Astrocyte of the cerebellum (primary cell): ENCODE data around the gene HLA-DPB1.

ENCODE experiments used
- DNase-seq: peaks from one replicate; pipeline ENCODE4 v3.0.0-alpha.2; 2011; ENCODE audit warnings: low read depth
- H3K4me3 ChIP-seq: 2 replicates; pipeline ENCODE4 v1.5.1; 2011; ENCODE audit warnings: mild to moderate bottlenecking, low read depth, low read length, moderate library complexity
- in situ Hi-C: cut with HindIII; loops from 2 replicates; pipeline ENCODE4 v1.10.0; 2017; ENCODE audit warnings: low sequenced_read_pairs
- TF ChIP-seq, protein P1 (sequence below): IDR thresholded peaks from 2 replicates; pipeline ENCODE4 v1.5.1; 2012; ENCODE audit warnings: low read length, low read depth, moderate library complexity, mild to moderate bottlenecking; ENCODE audit errors: missing control alignments

HLA-DPB1 gene

DNA sequence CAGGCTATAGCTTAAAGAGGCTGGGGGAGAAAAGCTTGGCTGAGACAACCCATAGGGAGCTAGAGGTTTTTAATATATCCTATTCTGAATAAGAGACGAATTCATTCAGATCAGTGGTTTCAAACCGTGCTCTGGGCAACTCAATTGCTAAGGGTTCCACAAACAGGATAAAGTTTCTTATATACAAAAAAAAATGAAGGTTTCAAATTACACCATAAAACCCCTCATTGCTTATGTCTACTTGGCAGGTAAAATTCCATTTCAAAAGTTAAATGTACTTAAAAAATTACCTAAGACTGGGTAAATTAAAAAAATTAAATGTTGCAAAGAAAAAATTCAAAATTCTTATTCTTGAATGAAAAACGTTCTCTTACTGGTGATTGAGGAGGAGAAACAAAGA lies 2.7 kb downstream of the HLA-DPB1 start:
- TF ChIP-seq, protein P1, sequence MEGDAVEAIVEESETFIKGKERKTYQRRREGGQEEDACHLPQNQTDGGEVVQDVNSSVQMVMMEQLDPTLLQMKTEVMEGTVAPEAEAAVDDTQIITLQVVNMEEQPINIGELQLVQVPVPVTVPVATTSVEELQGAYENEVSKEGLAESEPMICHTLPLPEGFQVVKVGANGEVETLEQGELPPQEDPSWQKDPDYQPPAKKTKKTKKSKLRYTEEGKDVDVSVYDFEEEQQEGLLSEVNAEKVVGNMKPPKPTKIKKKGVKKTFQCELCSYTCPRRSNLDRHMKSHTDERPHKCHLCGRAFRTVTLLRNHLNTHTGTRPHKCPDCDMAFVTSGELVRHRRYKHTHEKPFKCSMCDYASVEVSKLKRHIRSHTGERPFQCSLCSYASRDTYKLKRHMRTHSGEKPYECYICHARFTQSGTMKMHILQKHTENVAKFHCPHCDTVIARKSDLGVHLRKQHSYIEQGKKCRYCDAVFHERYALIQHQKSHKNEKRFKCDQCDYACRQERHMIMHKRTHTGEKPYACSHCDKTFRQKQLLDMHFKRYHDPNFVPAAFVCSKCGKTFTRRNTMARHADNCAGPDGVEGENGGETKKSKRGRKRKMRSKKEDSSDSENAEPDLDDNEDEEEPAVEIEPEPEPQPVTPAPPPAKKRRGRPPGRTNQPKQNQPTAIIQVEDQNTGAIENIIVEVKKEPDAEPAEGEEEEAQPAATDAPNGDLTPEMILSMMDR = no peak
- in situ Hi-C loops = no loop called here
- no peak overlapping the region for H3K4me3 ChIP-seq

DNA sequence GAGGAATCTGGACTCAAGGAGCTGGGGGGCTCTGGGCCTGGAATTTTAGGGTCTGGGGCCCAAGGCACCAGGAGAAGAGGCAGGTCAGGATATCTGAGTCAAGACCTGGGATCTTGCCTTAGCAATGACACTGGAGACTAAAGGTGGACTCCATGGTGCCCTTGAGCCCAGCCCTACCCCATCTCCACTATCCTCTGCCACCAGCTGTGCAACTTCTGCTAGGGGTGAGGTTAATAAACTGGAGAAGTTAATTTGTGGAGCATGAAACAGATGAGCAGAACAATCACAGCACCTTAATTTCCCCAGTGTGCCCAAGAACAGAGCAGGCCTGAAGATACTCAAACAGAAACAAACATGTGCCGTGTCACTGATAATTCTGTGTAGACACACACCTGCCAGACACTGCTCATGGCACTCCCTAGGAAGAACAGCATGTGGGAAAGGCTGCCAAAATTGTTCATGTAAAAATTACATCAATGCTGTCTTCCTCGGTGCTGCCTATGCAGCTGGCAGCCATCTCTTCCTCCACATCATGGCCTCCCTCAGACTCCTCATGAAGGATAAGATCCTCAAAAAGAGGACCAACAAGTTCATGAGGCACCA lies 3.2 kb downstream of the HLA-DPB1 start:
- no peak overlapping the region for H3K4me3 ChIP-seq
- TF ChIP-seq, protein P1 = no peak
- in situ Hi-C loops = no loop called here
- no peak for DNase-seq

More for the DNA sequence above, 2.7 kb downstream of the HLA-DPB1 start:
- DNase-seq = no peak

DNA sequence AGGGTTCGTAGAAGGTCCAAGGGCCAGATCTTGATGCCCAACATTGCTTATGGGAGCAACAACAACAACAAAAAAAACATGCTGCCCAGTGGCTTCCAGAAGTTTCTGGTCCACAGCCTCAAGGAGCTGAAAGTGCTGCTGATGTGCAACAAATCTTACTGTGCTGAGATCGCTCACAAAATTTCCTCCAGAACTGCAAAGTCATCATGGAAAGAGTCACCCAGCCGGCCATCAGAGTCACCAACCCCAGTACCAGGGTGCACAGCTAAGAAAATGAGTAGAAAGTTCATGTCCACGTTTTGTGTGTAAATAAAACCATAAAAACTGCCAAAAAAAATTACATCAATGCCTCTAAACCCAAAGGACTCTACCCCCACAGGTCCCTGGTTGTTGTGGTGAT lies 3.8 kb downstream of the HLA-DPB1 start:
- no peak overlapping the region for H3K4me3 ChIP-seq
- TF ChIP-seq, protein P1 = no peak
- in situ Hi-C loops = no loop called here
- no peak for DNase-seq

DNA sequence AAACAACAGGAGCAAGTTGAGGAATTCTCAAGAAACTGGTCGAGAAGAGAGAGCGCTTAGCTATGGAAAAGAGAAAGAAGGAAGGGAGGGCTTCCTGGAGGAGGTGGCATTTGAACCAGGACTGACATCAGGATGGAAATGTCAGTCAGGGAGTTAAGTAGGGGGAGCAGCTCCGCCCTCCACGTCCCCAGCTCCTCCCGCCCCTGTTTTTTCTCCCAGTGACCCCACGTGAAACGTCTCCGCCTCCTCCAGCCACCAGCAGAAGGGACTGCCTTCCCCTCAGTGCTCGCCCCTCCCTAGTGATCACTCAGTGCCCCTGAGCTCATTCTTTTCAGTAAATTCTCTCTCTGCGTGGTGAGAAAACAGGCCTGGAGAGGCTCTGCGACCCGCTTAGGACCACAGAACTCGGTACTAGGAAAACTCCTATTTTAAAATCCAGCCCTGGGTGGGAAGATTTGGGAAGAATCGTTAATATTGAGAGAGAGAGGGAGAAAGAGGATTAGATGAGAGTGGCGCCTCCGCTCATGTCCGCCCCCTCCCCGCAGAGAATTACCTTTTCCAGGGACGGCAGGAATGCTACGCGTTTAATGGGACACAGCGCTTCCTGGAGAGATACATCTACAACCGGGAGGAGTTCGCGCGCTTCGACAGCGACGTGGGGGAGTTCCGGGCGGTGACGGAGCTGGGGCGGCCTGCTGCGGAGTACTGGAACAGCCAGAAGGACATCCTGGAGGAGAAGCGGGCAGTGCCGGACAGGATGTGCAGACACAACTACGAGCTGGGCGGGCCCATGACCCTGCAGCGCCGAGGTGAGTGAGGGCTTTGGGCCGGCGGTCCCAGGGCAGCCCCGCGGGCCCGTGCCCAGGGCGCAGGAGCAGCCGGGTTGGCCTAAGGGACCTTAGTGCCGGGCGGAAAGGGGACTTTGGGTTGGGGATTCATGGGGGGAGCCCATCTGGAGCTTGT lies 4.6 kb downstream of the HLA-DPB1 start:
- no peak for DNase-seq
- TF ChIP-seq, protein P1 = no peak
- in situ Hi-C loops = no loop called here
- H3K4me3 ChIP-seq = no peak overlapping the region

DNA sequence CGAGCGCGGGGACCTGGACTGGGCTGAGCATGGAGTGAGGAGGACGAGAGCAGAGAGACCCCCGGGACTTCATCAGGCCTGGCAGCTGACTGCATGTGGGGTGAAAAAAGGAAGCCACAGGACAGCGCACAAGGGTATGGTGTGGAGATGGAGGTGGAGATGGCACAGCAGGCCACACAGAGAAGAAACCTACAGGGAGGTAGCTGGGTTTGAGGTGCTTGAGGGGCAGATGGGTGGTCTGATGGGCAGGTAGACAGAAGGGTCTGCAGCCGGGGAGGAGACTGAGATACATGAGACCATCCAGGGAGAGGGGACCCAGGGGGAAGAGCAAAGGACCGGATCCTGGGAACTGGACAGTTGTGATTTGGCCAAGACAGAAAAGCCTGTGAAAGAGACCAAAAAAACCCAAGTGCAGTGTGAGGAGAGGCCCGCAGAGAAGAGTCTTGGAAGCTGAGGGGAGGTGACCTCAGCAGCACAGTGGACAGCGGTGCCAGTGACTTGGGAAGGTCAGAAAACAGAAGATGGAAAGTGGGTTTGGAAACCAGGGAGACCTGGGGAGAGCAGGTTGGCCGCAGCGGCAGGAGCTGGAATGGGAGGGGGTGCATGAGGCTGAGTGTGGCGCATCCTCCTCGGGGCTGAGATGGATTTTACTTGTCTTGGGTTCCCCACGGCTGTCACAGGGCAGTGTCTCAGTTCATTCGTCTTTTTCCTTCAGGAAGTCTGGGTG lies 5.5 kb downstream of the HLA-DPB1 start:
- H3K4me3 ChIP-seq = no peak overlapping the region
- DNase-seq = no peak
- TF ChIP-seq, protein P1 = no peak
- in situ Hi-C loops = no loop called here

DNA sequence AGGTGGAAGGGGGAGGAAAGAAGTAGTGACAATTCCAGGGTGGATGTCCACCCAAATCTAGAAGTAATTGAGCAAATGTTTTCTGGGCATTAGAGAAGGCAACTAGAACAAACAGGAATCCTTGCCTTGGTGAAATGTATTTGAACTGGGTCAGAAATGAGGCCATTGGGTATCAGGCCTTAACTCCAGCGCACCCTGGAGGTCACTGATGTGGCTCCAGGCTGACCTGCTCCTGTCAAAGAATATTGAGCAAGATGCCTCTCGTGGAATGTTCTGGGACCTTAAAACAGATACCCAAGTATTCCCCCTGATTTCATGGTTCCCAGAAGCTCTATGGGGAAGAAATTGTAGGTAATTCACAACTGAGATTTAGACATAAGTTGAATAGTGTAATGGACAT lies 6.9 kb downstream of the HLA-DPB1 start:
- DNase-seq = no peak

More for the DNA sequence above, 6.9 kb downstream of the HLA-DPB1 start:
- TF ChIP-seq, protein P1 = peak; percentile 49
- no peak overlapping the region for H3K4me3 ChIP-seq
- in situ Hi-C loops = no loop called here
